GM18499 (cell line): Measurements from ENCODE around the gene FAM229B.

Experiments
- ATAC-seq: cut with Tn5 transposase; IDR thresholded peaks from one replicate; pipeline ENCODE4 v1.9.1; 2021; ENCODE audit warnings: moderate number of reproducible peaks; ENCODE audit not compliant: insufficient read depth, unreplicated experiment

FAM229B gene

DNA sequence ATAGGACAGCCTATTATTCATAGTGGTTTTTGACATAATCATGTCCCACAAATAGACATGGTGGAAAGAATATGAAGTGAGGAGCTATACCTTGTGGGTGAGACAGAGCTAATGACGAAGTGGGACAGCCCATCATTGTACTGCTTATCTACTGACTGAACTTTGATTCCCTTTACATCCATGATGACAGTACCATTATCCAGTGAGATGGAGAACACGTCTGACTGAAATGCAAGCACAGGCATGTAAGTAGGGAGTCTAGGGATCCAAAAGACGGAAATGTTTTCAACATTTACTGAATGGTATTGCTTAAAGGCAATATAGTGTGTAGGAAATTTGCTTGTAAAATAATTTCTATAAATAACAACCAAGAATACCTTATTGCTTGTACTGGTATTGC lies 43.5 kb downstream of the FAM229B start:
- ATAC-seq = no peak

DNA sequence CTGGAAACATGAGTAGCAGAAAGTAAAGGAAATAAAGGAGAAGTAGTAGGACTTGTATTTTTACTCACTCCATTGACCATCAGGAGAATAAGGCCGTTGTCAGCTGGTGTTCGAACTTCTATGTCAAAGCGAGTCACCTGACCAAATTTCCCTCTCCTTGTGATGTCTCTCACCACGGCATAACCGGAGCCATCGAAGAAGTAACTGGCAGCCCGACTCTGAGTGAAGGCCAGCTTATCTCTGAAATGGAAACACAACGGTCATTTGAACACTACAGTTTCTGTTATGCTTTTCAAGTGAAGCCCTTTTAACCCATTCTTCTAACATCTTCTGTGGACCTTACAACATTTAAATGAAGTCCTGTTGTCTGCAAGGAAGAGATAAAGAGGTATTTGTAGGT lies 51.7 kb downstream of the FAM229B start:
- no peak for ATAC-seq

DNA sequence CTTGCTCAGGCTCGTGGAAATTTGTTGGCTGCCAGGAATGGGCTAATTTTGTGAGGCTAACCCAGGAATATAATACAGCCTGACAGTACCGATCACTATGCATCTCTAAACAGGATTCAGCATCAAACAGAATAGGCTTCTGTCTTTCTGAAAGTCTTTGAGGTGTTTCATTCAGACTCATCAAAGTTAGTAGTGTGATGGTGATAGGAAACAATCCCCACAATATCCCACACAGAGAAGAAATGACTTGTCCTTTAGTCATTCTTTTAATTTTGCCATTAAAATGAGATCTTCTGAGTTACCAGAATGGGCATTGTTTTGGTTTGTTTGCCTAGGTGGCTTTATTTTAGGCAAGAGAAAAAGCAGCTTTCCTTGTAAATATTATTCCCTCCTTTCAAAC lies 54.3 kb downstream of the FAM229B start:
- no peak for ATAC-seq

DNA sequence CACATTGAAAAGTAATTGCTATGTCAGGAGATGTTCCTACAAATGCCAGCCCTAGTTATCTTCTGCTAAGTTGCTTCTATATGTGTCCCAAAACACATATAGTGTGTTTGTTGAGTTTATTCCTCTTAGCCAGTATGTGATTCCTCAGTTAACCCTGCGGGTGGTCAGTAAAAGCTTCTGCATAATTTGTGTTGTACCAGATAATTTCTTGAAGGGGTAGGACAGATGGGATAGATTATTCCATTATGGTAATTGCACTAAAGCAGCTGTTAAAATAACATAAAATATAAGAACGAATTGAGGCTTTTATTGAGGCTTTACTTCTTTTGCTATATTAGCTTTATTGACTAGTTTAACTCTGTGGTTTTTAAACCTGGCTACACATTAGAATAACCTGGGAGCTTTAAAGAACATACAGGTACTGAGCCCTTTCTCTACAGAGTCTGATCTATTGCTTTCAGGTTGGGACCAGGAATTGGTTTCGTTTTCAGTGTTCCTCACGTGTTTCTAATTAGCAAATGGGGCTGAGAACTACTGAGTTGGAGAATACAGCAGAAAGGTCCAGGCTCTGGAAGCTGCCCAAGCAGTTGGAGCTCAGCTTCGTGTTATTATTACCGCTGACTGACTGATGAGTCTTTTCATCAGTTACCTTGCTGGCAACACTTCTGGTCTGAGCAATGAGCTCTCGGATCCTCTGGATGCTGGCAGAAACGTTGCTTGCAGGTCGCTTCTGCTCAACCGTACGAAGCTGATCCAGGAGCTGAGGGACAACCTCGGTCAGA lies 56.9 kb downstream of the FAM229B start:
- no peak for ATAC-seq

DNA sequence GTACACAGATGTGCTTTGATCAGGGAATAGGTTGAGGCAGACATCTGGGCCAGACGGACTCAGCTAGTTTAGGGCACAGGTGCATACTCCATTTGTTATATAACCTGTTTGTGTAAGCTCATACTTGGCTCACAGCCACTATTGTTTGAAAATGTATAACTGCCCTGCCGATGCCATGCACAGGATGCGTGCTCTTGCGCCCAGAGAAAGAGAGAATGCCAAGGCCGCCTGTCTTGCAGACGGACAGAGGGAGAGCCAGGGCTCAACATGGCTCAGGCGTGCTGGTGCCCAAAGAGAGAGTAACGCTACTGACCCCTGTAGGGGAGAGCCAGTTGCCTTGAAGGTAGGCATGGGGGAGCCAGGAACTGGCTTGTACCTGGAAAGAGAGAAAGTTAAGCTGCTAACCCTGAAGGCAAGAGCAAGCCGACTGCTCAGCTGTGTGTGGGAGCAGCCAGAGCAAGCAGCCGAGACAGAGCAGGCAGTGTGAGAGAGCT lies 57.7 kb downstream of the FAM229B start:
- no peak for ATAC-seq

DNA sequence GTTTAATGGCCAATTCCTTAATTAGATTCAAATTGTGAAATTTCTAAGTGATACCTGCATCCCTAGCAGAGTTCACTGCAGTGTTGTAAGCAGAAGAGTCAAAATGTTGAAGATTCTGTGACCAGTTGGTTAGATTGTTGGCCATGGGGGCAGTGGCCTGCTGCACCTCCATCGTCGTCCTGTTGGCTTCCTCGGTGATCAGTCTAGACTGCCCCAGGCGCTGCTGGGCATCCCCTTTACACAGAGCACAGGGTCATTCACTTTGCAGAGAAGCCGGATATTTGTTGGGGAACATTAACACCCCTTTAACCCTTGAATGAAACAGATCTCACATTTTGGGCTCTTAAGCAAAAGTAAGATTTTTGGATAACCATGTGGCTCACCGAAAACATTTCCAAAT lies 60.7 kb downstream of the FAM229B start:
- ATAC-seq = no peak

DNA sequence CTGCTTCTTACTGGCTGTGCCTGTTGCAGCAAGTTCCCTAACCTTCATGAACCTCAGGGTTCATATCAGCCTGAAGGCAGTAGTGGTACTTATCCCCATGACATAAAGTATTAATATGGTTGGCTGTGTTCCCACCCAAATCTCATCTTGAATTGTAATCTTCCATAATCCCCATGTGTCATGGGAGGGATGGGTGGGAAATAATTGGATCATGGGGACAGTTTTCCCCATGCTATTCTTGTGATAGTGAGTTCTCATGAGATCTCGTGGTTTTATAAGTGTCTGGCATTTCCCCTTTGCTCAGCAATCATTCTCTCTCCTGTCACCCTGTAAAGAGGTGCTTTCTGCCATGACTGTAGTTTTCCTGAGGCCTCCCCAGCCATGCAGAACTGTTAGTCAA lies 61.8 kb downstream of the FAM229B start:
- no peak for ATAC-seq

DNA sequence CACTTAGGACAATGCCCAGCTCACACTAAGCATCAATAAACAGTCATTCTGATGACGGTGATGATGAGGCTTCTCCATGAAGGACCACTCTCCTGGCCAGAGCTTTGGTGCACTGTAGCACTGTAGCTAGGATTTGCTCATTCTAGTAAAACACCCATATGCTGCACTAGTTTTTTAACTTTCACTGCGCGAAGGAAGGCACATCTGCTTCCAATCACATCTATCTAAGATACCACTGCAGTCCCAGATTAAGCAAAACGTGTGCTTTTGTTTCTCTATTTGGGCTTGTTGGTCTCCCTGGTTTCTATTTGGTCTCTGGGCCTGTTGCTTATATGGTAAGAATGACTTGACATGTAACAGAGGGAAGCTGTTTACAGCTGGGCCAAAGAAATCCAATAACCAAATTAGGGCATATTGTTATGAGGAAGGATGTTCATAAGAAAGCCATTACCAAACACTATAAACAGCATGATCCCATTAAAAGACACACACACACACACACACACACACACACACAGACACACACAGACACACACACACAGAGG lies 62.4 kb downstream of the FAM229B start:
- ATAC-seq = no peak

DNA sequence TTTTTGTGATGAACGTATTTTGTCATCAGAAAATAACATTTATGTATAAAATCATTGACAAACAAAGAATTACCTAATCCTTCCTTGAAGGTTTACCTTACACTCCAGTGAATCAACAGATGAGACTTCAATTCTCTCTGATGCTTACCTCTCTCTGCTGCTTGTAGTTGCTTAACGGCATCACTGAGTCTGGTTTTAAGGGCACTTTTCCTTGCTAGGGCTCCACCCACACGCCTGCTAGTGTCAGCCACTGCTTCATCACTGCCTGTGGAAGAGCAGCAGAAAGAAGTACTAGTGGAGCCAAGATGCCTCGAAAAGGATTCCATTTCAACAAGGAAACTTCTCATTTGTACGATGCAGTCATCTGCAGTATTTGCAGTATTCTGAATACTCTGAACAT lies 63.0 kb downstream of the FAM229B start:
- no peak for ATAC-seq
